AG09319 (cell line): ENCODE measurements around the gene LMBR1.
"Not testable (repeated sequence)": the region's sequence is repeated elsewhere in the genome, so short reads cannot be mapped to it uniquely, and the experiment has no call there.

Source experiments
- DNase-seq: peaks from one replicate; pipeline ENCODE4 v3.0.0-alpha.2; 2010; ENCODE audit warnings: low read depth; ENCODE audit errors: extremely low read depth
- TF ChIP-seq, protein P1 (sequence below): IDR thresholded peaks from 2 replicates; pipeline ENCODE4 v1.5.1; 2011; ENCODE audit warnings: low read depth, mild to moderate bottlenecking, inconsistent platforms, low read length, moderate library complexity

The LMBR1 gene, protein sequence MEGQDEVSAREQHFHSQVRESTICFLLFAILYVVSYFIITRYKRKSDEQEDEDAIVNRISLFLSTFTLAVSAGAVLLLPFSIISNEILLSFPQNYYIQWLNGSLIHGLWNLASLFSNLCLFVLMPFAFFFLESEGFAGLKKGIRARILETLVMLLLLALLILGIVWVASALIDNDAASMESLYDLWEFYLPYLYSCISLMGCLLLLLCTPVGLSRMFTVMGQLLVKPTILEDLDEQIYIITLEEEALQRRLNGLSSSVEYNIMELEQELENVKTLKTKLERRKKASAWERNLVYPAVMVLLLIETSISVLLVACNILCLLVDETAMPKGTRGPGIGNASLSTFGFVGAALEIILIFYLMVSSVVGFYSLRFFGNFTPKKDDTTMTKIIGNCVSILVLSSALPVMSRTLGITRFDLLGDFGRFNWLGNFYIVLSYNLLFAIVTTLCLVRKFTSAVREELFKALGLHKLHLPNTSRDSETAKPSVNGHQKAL

DNA sequence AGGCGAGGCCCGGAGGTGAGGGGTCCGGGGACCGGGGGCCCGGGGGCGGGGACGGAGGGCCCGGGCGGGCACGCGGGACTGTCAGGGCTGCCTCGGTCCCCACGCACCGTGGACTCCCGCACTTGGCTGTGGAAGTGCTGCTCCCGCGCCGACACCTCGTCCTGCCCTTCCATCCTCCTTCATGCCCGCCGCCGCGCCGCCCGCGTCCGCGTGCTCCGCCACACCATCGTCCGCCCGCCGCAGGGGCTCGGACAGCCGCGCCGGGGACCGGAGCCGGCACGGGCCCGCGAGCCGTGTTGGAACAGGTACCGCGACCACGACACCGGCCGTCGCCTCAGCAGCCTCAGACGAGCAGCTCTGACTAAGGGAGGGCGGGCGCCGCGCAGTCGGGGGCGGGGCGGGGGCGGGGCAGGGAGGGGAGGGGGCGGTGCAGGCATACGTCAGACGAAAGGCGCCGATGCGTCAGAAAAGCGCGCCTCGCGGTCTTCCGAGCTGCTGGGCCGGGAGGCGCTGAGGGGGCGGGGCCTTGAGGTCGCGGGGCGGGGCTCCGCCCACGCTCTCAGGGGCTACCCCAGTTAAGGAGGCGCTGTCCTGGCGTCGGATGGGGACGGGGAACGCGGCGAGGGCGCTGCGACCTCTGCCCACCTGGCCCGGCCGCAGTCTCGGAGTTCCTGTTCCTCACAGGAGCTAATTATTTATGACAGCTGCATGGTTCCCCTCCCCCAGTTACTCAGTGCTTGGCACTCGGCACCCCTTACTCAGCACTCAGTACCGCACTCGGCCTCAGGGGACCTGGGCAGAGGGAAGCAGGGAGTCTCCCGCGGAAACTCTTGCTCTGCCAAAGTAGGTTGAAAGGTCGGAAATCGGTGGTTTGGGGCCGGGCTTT lies at the start of gene LMBR1:
Gene LMBR1, minus strand, starts transcription at position 363 of the 886 bp plus-strand sequence. Its CDS starts 190 bp downstream, at position 173.
- peak; percentile 89 for DNase-seq
- TF ChIP-seq, protein P1, sequence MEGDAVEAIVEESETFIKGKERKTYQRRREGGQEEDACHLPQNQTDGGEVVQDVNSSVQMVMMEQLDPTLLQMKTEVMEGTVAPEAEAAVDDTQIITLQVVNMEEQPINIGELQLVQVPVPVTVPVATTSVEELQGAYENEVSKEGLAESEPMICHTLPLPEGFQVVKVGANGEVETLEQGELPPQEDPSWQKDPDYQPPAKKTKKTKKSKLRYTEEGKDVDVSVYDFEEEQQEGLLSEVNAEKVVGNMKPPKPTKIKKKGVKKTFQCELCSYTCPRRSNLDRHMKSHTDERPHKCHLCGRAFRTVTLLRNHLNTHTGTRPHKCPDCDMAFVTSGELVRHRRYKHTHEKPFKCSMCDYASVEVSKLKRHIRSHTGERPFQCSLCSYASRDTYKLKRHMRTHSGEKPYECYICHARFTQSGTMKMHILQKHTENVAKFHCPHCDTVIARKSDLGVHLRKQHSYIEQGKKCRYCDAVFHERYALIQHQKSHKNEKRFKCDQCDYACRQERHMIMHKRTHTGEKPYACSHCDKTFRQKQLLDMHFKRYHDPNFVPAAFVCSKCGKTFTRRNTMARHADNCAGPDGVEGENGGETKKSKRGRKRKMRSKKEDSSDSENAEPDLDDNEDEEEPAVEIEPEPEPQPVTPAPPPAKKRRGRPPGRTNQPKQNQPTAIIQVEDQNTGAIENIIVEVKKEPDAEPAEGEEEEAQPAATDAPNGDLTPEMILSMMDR, result peak; percentile 33

DNA sequence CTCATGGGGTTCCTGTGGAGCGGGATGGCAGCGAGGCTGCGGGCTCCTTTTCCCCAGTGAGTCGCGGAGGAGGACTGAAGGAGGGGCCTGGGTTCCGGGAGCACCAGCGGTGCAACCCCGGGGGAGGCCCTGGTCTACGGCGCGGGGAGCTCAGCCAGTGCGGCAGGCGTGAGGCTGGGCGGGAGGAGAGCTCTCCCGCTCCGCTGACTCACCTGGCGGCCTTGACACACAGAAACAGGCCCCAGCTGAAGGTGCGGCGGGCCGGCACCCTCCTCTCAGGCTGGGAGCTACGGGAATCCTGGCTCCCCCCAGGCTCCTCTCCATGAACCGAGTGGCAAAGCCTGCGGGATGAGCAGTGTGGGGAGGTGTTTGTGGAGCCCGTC lies 49.7 kb upstream of the LMBR1 start:
- DNase-seq, result no peak
- TF ChIP-seq, protein P1, result no peak

DNA sequence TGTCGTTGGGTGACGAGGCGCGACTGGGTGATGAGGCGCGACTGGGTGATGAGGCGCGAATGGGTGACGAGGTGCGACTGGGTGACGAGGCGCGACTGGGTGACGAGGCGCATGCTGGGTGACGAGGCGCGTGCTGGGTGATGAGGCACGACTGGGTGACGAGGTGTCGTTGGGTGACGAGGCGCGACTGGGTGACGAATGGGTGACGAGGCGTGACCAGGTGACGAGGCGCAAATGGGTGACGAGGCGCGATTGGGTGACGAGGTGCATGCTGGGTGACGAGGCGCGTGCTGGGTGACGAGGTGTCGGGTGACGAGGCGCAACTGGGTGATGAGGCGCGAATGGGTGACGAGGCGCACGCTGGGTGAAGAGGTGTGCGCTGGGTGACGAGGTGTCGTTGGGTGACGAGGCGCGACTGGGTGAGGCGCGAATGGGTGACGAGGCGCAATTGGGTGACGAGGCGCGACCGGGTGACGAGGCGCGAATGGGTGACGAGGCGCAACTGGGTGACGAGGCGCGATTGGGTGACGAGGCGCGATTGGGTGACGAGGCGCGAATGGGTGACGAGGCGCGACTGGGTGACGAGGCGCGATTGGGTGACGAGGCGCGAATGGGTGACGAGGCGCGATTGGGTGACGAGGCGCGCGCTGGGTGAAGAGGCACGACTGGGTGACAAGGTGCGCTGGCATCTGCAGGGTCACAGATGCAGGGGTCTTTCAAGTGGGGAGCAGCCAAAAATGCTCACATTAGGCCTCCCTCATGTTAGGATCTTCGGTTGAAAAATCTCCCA lies 48.6 kb upstream of the LMBR1 start:
- TF ChIP-seq, protein P1, result no peak
- no peak for DNase-seq

DNA sequence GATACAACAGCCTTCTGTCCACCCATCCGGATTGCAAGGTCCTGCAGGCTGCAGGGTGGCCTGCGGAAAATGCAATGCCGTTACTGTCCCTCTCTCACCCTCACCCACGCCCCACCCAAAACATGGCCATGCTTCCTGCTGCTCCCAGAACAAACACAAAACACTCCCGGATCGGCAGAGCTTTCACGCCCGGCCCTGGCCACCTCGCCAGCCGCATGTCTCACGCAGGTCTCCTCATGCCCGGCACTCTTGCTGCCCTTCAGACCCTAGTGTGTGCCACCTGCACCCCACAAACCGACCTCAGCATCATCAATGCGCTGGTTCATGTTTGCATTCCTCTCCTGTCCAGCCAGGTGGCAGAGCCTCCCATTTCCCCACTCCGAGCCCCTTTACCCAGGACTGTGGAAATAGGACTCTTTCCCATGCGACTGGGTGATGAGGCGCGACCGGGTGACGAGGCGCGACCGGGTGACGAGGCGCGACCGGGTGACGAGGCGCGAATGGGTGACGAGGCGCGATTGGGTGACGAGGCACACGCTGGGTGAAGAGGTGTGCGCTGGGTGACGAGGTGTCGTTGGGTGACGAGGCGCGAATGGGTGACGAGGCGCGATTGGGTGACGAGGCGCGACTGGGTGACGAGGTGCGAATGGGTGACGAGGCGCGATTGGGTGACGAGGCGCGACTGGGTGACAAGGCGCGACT lies 47.6 kb upstream of the LMBR1 start:
- no peak for DNase-seq
- TF ChIP-seq, protein P1, result no peak

DNA sequence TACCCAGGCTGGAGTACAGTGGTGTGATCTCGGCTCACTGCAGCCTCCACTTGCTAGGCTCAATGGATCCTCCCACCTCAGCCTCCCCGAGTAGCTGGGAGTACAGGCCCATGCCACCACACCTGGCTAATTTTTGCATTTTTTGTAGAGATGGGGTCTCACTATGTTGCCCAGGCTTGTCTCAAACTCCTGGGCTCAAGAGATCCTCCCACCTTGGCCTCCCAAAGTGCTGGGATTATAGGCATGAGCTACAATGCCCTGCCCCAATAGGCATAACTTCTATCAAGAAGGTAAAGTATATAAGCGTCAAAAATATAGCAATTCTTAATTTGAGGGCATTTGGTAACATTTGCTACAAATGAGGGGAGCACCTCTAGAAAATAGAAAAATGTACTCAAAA lies 43.8 kb upstream of the LMBR1 start:
- not testable (repeated sequence) for DNase-seq

DNA sequence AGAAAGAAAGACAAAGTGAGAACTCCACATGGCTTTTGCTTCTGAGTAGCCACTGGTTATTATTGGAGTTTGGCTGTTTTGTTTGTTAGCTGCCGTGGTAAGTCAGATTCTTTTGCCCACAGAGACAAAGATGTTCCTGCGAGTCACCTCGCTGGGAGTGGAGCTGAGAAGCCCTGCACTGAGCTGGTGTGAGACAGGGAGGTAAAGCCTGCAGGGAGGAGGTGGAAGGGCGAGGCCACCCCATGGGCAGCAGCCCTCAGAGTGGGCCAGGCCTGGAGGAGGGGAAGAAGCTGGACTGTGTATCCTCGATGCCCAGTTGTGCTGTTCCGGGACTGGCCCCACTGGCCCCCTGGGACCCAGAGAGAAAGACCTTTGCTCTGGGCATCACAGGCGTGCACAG lies 42.3 kb upstream of the LMBR1 start:
- DNase-seq, result no peak
- TF ChIP-seq, protein P1, result no peak

DNA sequence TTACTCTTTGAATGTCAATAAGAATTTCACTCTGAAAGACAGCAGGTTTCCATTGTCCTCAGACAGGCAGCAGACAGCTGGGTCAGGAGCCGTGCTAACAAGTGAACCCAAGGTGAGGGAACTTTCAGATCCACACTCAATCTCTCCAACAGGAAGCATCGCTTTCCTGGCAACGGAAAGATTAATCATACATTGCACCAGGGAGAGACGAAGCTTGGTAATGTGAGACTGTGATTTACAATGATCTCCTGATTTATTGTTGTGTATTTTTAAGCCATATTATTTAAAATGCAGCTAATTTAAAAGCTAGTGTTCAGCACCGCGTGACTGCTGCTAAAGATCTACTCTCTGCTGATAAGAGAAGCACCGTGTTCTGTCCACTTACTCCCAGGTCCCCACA lies 39.0 kb upstream of the LMBR1 start:
- TF ChIP-seq, protein P1, result no peak
- no peak for DNase-seq
